Stimulated activated CD4-positive, alpha-beta T cell treated with anti-CD3 and anti-CD28 coated beads, Interleukin-4, amount 100 ng/mL, for 24 hours (primary cell): Measurements from ENCODE around the gene TNIP1.

Experiments used
- DNase-seq: peaks from one replicate; pipeline ENCODE4 v3.0.0-alpha.2; 2020

The TNIP1 gene

GRCh38 chr5:151082282-151082902, 1.6 kb upstream of the TNIP1 start:
- no peak for DNase-seq

GRCh38 chr5:151081431-151082281, 822 bp upstream of the TNIP1 start:
- no peak for DNase-seq

- DNase-seq = peak; percentile 72
Observed at GRCh38 chr5:151079838-151080612, 809 bp downstream of the TNIP1 start.

GRCh38 chr5:151078490-151079262, 2.2 kb downstream of the TNIP1 start:
- DNase-seq = peak; percentile 85

- DNase-seq = no peak
Observed at GRCh38 chr5:151077967-151078366, 2.9 kb downstream of the TNIP1 start.

- no peak for DNase-seq
Observed at GRCh38 chr5:151077419-151077818, 3.4 kb downstream of the TNIP1 start.

GRCh38 chr5:151076616-151077015, 4.2 kb downstream of the TNIP1 start:
- no peak for DNase-seq

GRCh38 chr5:151075698-151076331, 5.0 kb downstream of the TNIP1 start:
- no peak for DNase-seq

- no peak for DNase-seq
Observed at GRCh38 chr5:151074557-151074956, 6.3 kb downstream of the TNIP1 start.

GRCh38 chr5:151073280-151073679, 7.6 kb downstream of the TNIP1 start:
- no peak for DNase-seq

GRCh38 chr5:151072630-151073025, 8.2 kb downstream of the TNIP1 start:
- no peak for DNase-seq

GRCh38 chr5:151071848-151072629, 8.8 kb downstream of the TNIP1 start:
- no peak for DNase-seq

- DNase-seq = no peak
Observed at GRCh38 chr5:151071021-151071420, 9.8 kb downstream of the TNIP1 start.

- no peak for DNase-seq
Observed at GRCh38 chr5:151070449-151070848, 10.4 kb downstream of the TNIP1 start.

GRCh38 chr5:151068433-151069197, 12.2 kb downstream of the TNIP1 start:
- peak; percentile 65 for DNase-seq

GRCh38 chr5:151067632-151068432, 13.0 kb downstream of the TNIP1 start:
- DNase-seq = no peak

- DNase-seq = no peak
Observed at GRCh38 chr5:151066920-151067319, 13.9 kb downstream of the TNIP1 start.

- DNase-seq = no peak
Observed at GRCh38 chr5:151065609-151066008, 15.2 kb downstream of the TNIP1 start.

- no peak for DNase-seq
Observed at GRCh38 chr5:151064916-151065499, 15.8 kb downstream of the TNIP1 start.
